Measurements from ENCODE around the gene CADM4.
"Not testable (repeated sequence)": the region's sequence is repeated elsewhere in the genome, so short reads cannot be mapped to it uniquely, and the experiment has no call there.

CADM4 gene

GRCh38 chr19:43591904-43592772 is 47.5 kb downstream of the CADM4 start:
- Histone ChIP-seq H3K36me3 (ENCODE audit: control insufficient read depth, insufficient read depth, low read length, severe bottlenecking) (peaks cover 33% of the 10 kb centered on the region), H3K27me3 (replicated peaks; ENCODE audit: control insufficient read depth, insufficient read depth, low read length) (no peaks in the 10 kb centered on the region), H3K4me3 (ENCODE audit: low read length) (no peak overlapping the region), H3K9ac (ENCODE audit: low read length) (no peak overlapping the region), H3K9me3 (ENCODE audit: control insufficient read depth, low read length) (no peaks in the 10 kb centered on the region), H3K4me1 (ENCODE audit: control insufficient read depth, insufficient read depth, low read length) (peaks cover 25% of the 10 kb centered on the region)
- DNase-seq (ENCODE audit: low read depth) = no peak

- no peak overlapping the region for H3K4me3 ChIP-seq (ENCODE audit: low read length)
- H3K36me3 ChIP-seq (ENCODE audit: control insufficient read depth, insufficient read depth, low read length, severe bottlenecking) = peaks cover 41% of the 10 kb centered on the region
- no peaks in the 10 kb centered on the region for H3K9me3 ChIP-seq (ENCODE audit: control insufficient read depth, low read length)
- peak overlapping the region; percentile 15 for H3K9ac ChIP-seq (ENCODE audit: low read length)
- peaks cover 21% of the 10 kb centered on the region for H3K4me1 ChIP-seq (ENCODE audit: control insufficient read depth, insufficient read depth, low read length)
- H3K27me3 ChIP-seq (replicated peaks; ENCODE audit: control insufficient read depth, insufficient read depth, low read length) = no peaks in the 10 kb centered on the region
- DNase-seq (ENCODE audit: low read depth) = no peak
These were observed 50.0 kb downstream of the CADM4 start for GRCh38 chr19:43589678-43590077.

- no peak overlapping the region for H3K4me3 ChIP-seq (ENCODE audit: low read length)
- H3K9me3 ChIP-seq (ENCODE audit: control insufficient read depth, low read length) = no peaks in the 10 kb centered on the region
- no peaks in the 10 kb centered on the region for H3K27me3 ChIP-seq (replicated peaks; ENCODE audit: control insufficient read depth, insufficient read depth, low read length)
- no peak for DNase-seq (ENCODE audit: low read depth)
- H3K36me3 ChIP-seq (ENCODE audit: control insufficient read depth, insufficient read depth, low read length, severe bottlenecking) = peaks cover 41% of the 10 kb centered on the region
- H3K4me1 ChIP-seq (ENCODE audit: control insufficient read depth, insufficient read depth, low read length) = peaks cover 18% of the 10 kb centered on the region
- H3K9ac ChIP-seq (ENCODE audit: low read length) = no peak overlapping the region
These were observed 50.4 kb downstream of the CADM4 start for GRCh38 chr19:43589277-43589676.

- H3K36me3 ChIP-seq (ENCODE audit: control insufficient read depth, insufficient read depth, low read length, severe bottlenecking) = peaks cover 26% of the 10 kb centered on the region
- not testable (repeated sequence) for H3K9me3 ChIP-seq (ENCODE audit: control insufficient read depth, low read length); DNase-seq (ENCODE audit: low read depth); H3K4me3 ChIP-seq (ENCODE audit: low read length); H3K27me3 ChIP-seq (replicated peaks; ENCODE audit: control insufficient read depth, insufficient read depth, low read length); H3K9ac ChIP-seq (ENCODE audit: low read length)
- peaks cover 12% of the 10 kb centered on the region for H3K4me1 ChIP-seq (ENCODE audit: control insufficient read depth, insufficient read depth, low read length)
These were observed 52.6 kb downstream of the CADM4 start for GRCh38 chr19:43587029-43587428.

GRCh38 chr19:43586346-43586745 is 53.3 kb downstream of the CADM4 start:
- Histone ChIP-seq H3K27me3 (replicated peaks; ENCODE audit: control insufficient read depth, insufficient read depth, low read length) (no peaks in the 10 kb centered on the region), H3K9me3 (ENCODE audit: control insufficient read depth, low read length) (no peaks in the 10 kb centered on the region), H3K4me1 (ENCODE audit: control insufficient read depth, insufficient read depth, low read length) (peaks cover 14% of the 10 kb centered on the region), H3K36me3 (ENCODE audit: control insufficient read depth, insufficient read depth, low read length, severe bottlenecking) (peaks cover 24% of the 10 kb centered on the region), H3K9ac (ENCODE audit: low read length) (no peak overlapping the region), H3K4me3 (ENCODE audit: low read length) (no peak overlapping the region)
- no peak for DNase-seq (ENCODE audit: low read depth)

GRCh38 chr19:43584484-43584883 is 55.2 kb downstream of the CADM4 start:
- Histone ChIP-seq H3K4me1 (ENCODE audit: control insufficient read depth, insufficient read depth, low read length) (peaks cover 13% of the 10 kb centered on the region), H3K36me3 (ENCODE audit: control insufficient read depth, insufficient read depth, low read length, severe bottlenecking) (peaks cover 15% of the 10 kb centered on the region), H3K9me3 (ENCODE audit: control insufficient read depth, low read length) (no peaks in the 10 kb centered on the region), H3K27me3 (replicated peaks; ENCODE audit: control insufficient read depth, insufficient read depth, low read length) (no peaks in the 10 kb centered on the region), H3K9ac (ENCODE audit: low read length) (no peak overlapping the region), H3K4me3 (ENCODE audit: low read length) (no peak overlapping the region)
- DNase-seq (ENCODE audit: low read depth) = no peak

- H3K4me3 ChIP-seq (ENCODE audit: low read length) = no peak overlapping the region
- peaks cover 13% of the 10 kb centered on the region for H3K4me1 ChIP-seq (ENCODE audit: control insufficient read depth, insufficient read depth, low read length)
- H3K36me3 ChIP-seq (ENCODE audit: control insufficient read depth, insufficient read depth, low read length, severe bottlenecking) = peaks cover 8% of the 10 kb centered on the region
- no peaks in the 10 kb centered on the region for H3K9me3 ChIP-seq (ENCODE audit: control insufficient read depth, low read length)
- DNase-seq (ENCODE audit: low read depth) = no peak
- no peaks in the 10 kb centered on the region for H3K27me3 ChIP-seq (replicated peaks; ENCODE audit: control insufficient read depth, insufficient read depth, low read length)
- H3K9ac ChIP-seq (ENCODE audit: low read length) = no peak overlapping the region
These were observed 57.2 kb downstream of the CADM4 start for GRCh38 chr19:43582495-43582894.

- H3K4me1 ChIP-seq (ENCODE audit: control insufficient read depth, insufficient read depth, low read length) = peaks cover 13% of the 10 kb centered on the region
- H3K36me3 ChIP-seq (ENCODE audit: control insufficient read depth, insufficient read depth, low read length, severe bottlenecking) = peaks cover 5% of the 10 kb centered on the region
- H3K27me3 ChIP-seq (replicated peaks; ENCODE audit: control insufficient read depth, insufficient read depth, low read length) = no peaks in the 10 kb centered on the region
- peak overlapping the region; percentile 35 for H3K9ac ChIP-seq (ENCODE audit: low read length)
- H3K4me3 ChIP-seq (ENCODE audit: low read length) = peak overlapping the region; percentile 83
- H3K9me3 ChIP-seq (ENCODE audit: control insufficient read depth, low read length) = no peaks in the 10 kb centered on the region
- DNase-seq (ENCODE audit: low read depth) = no peak
These were observed 58.2 kb downstream of the CADM4 start for GRCh38 chr19:43581467-43581866.

- no peak overlapping the region for H3K4me3 ChIP-seq (ENCODE audit: low read length)
- H3K4me1 ChIP-seq (ENCODE audit: control insufficient read depth, insufficient read depth, low read length) = peaks cover 15% of the 10 kb centered on the region
- no peaks in the 10 kb centered on the region for H3K36me3 ChIP-seq (ENCODE audit: control insufficient read depth, insufficient read depth, low read length, severe bottlenecking)
- H3K27me3 ChIP-seq (replicated peaks; ENCODE audit: control insufficient read depth, insufficient read depth, low read length) = no peaks in the 10 kb centered on the region
- H3K9me3 ChIP-seq (ENCODE audit: control insufficient read depth, low read length) = no peaks in the 10 kb centered on the region
- DNase-seq (ENCODE audit: low read depth) = no peak
- no peak overlapping the region for H3K9ac ChIP-seq (ENCODE audit: low read length)
These were observed 60.9 kb downstream of the CADM4 start for GRCh38 chr19:43578787-43579186.

- Histone ChIP-seq H3K36me3 (ENCODE audit: control insufficient read depth, insufficient read depth, low read length, severe bottlenecking) (peaks cover 7% of the 10 kb centered on the region), H3K4me1 (ENCODE audit: control insufficient read depth, insufficient read depth, low read length) (peaks cover 12% of the 10 kb centered on the region), H3K9ac (ENCODE audit: low read length) (peak overlapping the region; percentile 72), H3K4me3 (ENCODE audit: low read length) (peak overlapping the region; percentile 100), H3K27me3 (replicated peaks; ENCODE audit: control insufficient read depth, insufficient read depth, low read length) (no peaks in the 10 kb centered on the region), H3K9me3 (ENCODE audit: control insufficient read depth, low read length) (no peaks in the 10 kb centered on the region)
- no peak for DNase-seq (ENCODE audit: low read depth)
These were observed 63.4 kb downstream of the CADM4 start for GRCh38 chr19:43575955-43576878.

Data from adipocyte (in vitro differentiated cells).